GM18907 (cell line): ENCODE data around the gene DDX31.

Experiments
- ATAC-seq: cut with Tn5 transposase; IDR thresholded peaks from one replicate; pipeline ENCODE4 v1.9.1; 2021; ENCODE audit warnings: mild to moderate bottlenecking, moderate library complexity; ENCODE audit not compliant: unreplicated experiment

Gene DDX31

GRCh38 chr9:132600326-132600984 lies 69.3 kb downstream of the DDX31 start:
- ATAC-seq = no peak

- ATAC-seq = no peak
Observed at GRCh38 chr9:132597073-132597775, 72.6 kb downstream of the DDX31 start.

GRCh38 chr9:132596200-132596599 lies 73.6 kb downstream of the DDX31 start:
- no peak for ATAC-seq

- ATAC-seq = no peak
Observed at GRCh38 chr9:132595319-132595718, 74.5 kb downstream of the DDX31 start.

- no peak for ATAC-seq
Observed at GRCh38 chr9:132594412-132594811, 75.4 kb downstream of the DDX31 start.

GRCh38 chr9:132592451-132592850 lies 77.3 kb downstream of the DDX31 start:
- no peak for ATAC-seq

GRCh38 chr9:132591751-132592314 lies 78.0 kb downstream of the DDX31 start:
- ATAC-seq = no peak

GRCh38 chr9:132591244-132591643 lies 78.5 kb downstream of the DDX31 start:
- no peak for ATAC-seq

GRCh38 chr9:132590318-132591182 lies 79.2 kb downstream of the DDX31 start:
- ATAC-seq = no peak

GRCh38 chr9:132590037-132590317 lies 79.8 kb downstream of the DDX31 start:
- ATAC-seq = no peak

GRCh38 chr9:132589148-132590036 lies 80.4 kb downstream of the DDX31 start:
- ATAC-seq = no peak

GRCh38 chr9:132588501-132589147 lies 81.2 kb downstream of the DDX31 start:
- ATAC-seq = no peak

- no peak for ATAC-seq
Observed at GRCh38 chr9:132588098-132588497, 81.7 kb downstream of the DDX31 start.

- no peak for ATAC-seq
Observed at GRCh38 chr9:132587592-132587955, 82.2 kb downstream of the DDX31 start.

- ATAC-seq = no peak
Observed at GRCh38 chr9:132586830-132587591, 82.8 kb downstream of the DDX31 start.

- no peak for ATAC-seq
Observed at GRCh38 chr9:132585954-132586829, 83.6 kb downstream of the DDX31 start.

GRCh38 chr9:132584601-132585560 lies 84.9 kb downstream of the DDX31 start:
- no peak for ATAC-seq
